Testis (tissue), 3 donors: Measurements from ENCODE around the gene ARHGEF10L. TPM values are rescaled to one million over a fixed set of nuclear protein-coding genes. Genes with fewer than 3 reads are reported as not detected.

Experiments used
- DNase-seq: peaks from one replicate; pipeline ENCODE4 v3.0.0-alpha.2; 2019
- H3K27ac ChIP-seq, 2 donors: fragments of 200-600 bp; sonication (generic); one replicate each; pipeline ENCODE4 v1.5.1; 2019
- H3K27me3 ChIP-seq: fragments of 200-600 bp; sonication (generic); one replicate; pipeline ENCODE4 v1.5.1; 2019
- H3K36me3 ChIP-seq: fragments of 200-600 bp; sonication (generic); one replicate; pipeline ENCODE4 v1.5.1; 2017; ENCODE audit warnings: low read depth; ENCODE audit errors: missing control alignments
- H3K4me1 ChIP-seq: fragments of 200-600 bp; sonication (generic); one replicate; pipeline ENCODE4 v1.5.1; 2019
- H3K4me3 ChIP-seq, 2 donors: fragments of 200-600 bp; sonication (generic); one replicate each; pipeline ENCODE4 v1.5.1; 2017 to 2019
- H3K9me3 ChIP-seq: fragments of 200-600 bp; sonication (generic); one replicate; pipeline ENCODE4 v1.5.1; 2017
- POLR2A ChIP-seq: fragments of 450-650 bp; IDR thresholded peaks from one replicate; pipeline ENCODE4 v1.6.1; 2017; ENCODE audit warnings: antibody characterized with exemption, mild to moderate bottlenecking, moderate library complexity
- WGBS, 2 donors: methylation state at CpG; one replicate each; pipeline ENCODE4 v1.1.5; 2018; 5-methylcytosine and 5-hydroxymethylcytosine counted together
- intact Hi-C: fragments of 100-400 bp; cut with DNase I; formaldehyde crosslinking; loops from one replicate; pipeline ENCODE4 v1.15.1; 2023; ENCODE audit warnings: low total_unique reads
- polyA plus RNA-seq: library from polyadenylated mRNA; stranded (reverse); fragments of 350-450 nt; fragmentation: Illumina TruSeq; extraction: RNeasy Lipid Tissue Mini Kit (QIAGEN cat#74804); gene quantifications from one replicate; pipeline ENCODE4 v1.2.3, GENCODE V29; 2014; ENCODE audit warnings: low read depth, low replicate concordance; ENCODE audit not compliant: insufficient read depth
- total RNA-seq, 2 donors: library from RNA; depleted of rRNA; stranded (reverse); fragments of >200 nt; gene quantifications; one replicate each; pipeline ENCODE4 v1.2.3, GENCODE V29; 2016
- TF ChIP-seq, protein P1 (sequence below), 3 experiments: fragments of 450-650 bp in 2 of 3; fragments of 200-600 bp in 1 of 3; sonication (generic) in 1 of 3; IDR thresholded peaks; one replicate each; pipeline ENCODE4 v1.5.1; 2016 to 2019; ENCODE audit warnings: antibody characterized with exemption in 3 of 3, mild to moderate bottlenecking in 2 of 3, moderate library complexity in 1 of 3

ARHGEF10L gene
- total and polyA plus RNA-seq, 3 donors from 2014 or later = 13.5 to 20.3 (median 18.4) TPM

GRCh38 chr1:17531682-17532487, 7.6 kb upstream of the ARHGEF10L start:
- H3K36me3 ChIP-seq = no peaks in the 10 kb centered on the region
- TF ChIP-seq, protein P1, sequence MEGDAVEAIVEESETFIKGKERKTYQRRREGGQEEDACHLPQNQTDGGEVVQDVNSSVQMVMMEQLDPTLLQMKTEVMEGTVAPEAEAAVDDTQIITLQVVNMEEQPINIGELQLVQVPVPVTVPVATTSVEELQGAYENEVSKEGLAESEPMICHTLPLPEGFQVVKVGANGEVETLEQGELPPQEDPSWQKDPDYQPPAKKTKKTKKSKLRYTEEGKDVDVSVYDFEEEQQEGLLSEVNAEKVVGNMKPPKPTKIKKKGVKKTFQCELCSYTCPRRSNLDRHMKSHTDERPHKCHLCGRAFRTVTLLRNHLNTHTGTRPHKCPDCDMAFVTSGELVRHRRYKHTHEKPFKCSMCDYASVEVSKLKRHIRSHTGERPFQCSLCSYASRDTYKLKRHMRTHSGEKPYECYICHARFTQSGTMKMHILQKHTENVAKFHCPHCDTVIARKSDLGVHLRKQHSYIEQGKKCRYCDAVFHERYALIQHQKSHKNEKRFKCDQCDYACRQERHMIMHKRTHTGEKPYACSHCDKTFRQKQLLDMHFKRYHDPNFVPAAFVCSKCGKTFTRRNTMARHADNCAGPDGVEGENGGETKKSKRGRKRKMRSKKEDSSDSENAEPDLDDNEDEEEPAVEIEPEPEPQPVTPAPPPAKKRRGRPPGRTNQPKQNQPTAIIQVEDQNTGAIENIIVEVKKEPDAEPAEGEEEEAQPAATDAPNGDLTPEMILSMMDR (IDR thresholded peaks at IDR 0.05) = no peak
- TF ChIP-seq POLR2A = no peak
- no peak overlapping the region for H3K4me3 ChIP-seq
- no peaks in the 10 kb centered on the region for H3K27me3 ChIP-seq
- 37 to 54% methylated on average over 6 to 7 of the region's 8 CpGs for WGBS, 2 donors
- H3K27ac ChIP-seq = peak overlapping the region; percentile 77 to 83
- peaks cover 36% of the 10 kb centered on the region for H3K4me1 ChIP-seq
- no peaks in the 10 kb centered on the region for H3K9me3 ChIP-seq
- intact Hi-C loops = no loop called here
- peak; percentile 86 for DNase-seq

GRCh38 chr1:17533201-17533600, 6.3 kb upstream of the ARHGEF10L start:
- DNase-seq = no peak
- WGBS, 2 donors = 70 to 86% methylated on average over 4 of the region's 4 CpGs
- Histone ChIP-seq H3K4me1 (peaks cover 31% of the 10 kb centered on the region), H3K27ac (peak overlapping the region; percentile 77 to 83), H3K9me3 (no peaks in the 10 kb centered on the region), H3K4me3 (no peak overlapping the region), H3K27me3 (no peaks in the 10 kb centered on the region), H3K36me3 (no peaks in the 10 kb centered on the region)
- no peak for TF ChIP-seq POLR2A
- TF ChIP-seq, protein P1 (IDR thresholded peaks at IDR 0.05) = no peak
- intact Hi-C loops = no loop called here

- intact Hi-C loops = no loop called here
- no peak overlapping the region for H3K4me3 ChIP-seq
- WGBS, 2 donors = 89 to 94% methylated on average over 8 of the region's 8 CpGs
- no peak for DNase-seq
- no peaks in the 10 kb centered on the region for H3K9me3 ChIP-seq
- no peak for TF ChIP-seq POLR2A
- TF ChIP-seq, protein P1 (IDR thresholded peaks at IDR 0.05) = no peak
- H3K36me3 ChIP-seq = no peaks in the 10 kb centered on the region
- peaks cover 42% of the 10 kb centered on the region for H3K4me1 ChIP-seq
- no peak overlapping the region for H3K27ac ChIP-seq
- H3K27me3 ChIP-seq = no peaks in the 10 kb centered on the region
Observed at GRCh38 chr1:17535300-17535936, 4.1 kb upstream of the ARHGEF10L start.

DNA sequence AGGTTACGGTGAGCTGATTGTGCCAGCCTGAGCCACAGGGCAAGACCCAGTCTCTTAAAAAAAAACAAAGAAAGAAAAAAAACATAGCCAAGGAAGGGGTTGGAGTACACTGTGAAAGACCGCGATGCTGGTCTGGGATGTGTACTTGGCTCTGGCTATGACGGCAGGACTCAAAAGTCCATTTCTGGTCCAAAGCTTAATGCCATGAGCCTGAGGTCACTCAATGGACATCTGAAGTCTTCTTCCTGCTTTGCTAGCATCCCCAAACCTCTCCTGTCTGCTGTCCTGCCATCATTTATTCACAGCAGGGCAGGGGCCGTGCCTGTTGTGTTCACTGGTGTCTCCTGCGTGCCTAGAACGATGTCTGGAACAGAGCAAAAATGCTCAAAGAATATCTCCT, 1.5 kb upstream of the ARHGEF10L start:
- Histone ChIP-seq H3K9me3 (no peaks in the 10 kb centered on the region), H3K4me3 (no peak overlapping the region), H3K4me1 (peaks cover 31% of the 10 kb centered on the region), H3K27ac (peak overlapping the region in 1 of 2 donors; percentile 41), H3K27me3 (no peaks in the 10 kb centered on the region), H3K36me3 (no peaks in the 10 kb centered on the region)
- no peak for TF ChIP-seq POLR2A
- TF ChIP-seq, protein P1 (IDR thresholded peaks at IDR 0.05) = no peak
- 36 to 55% methylated on average over 7 of the region's 7 CpGs for WGBS, 2 donors
- intact Hi-C loops = no loop called here
- no peak for DNase-seq
